Caco-2 (cell line): ENCODE data around the gene TREML1. TPM values are rescaled to one million over a fixed set of nuclear protein-coding genes. Genes with fewer than 3 reads are reported as not detected.

Experiments
- BruUV-seq: library from RNA; stranded (reverse); fragments of 400-500 nt; replicated peaks from 2 replicates; lab custom pipeline; 2021; lab: Mats Ljungman, UMichigan
- CTCF ChIA-PET: fragments of 300-600 bp; sonication (Branson Sonifier 250); formaldehyde crosslinking; loops from one replicate; lab custom pipeline; 2022; ENCODE audit warnings: antibody characterized with exemption; lab: Charles Lee
- POLR2A ChIA-PET: fragments of 300-600 bp; sonication (Branson Sonifier 250); formaldehyde crosslinking; loops from one replicate; lab custom pipeline; 2022; ENCODE audit warnings: antibody characterized with exemption; lab: Charles Lee
- DNase-seq, 2 experiments: peaks; one replicate each; pipeline versions ENCODE4 v3.0.0 to v3.0.0-alpha.2; 2020 to 2022
- H3K27me3 ChIP-seq: replicated peaks from 2 replicates; pipeline ENCODE4 v1.6.0; 2011; ENCODE audit warnings: low read length; ENCODE audit not compliant: control insufficient read depth, insufficient read depth
- H3K36me3 ChIP-seq: 2 replicates; pipeline ENCODE4 v1.5.1; 2011; ENCODE audit warnings: low read length; ENCODE audit not compliant: control insufficient read depth, insufficient read depth
- H3K4me1 ChIP-seq: fragments of 250-450 bp; sonication (Bioruptor Pico); 2 replicates; pipeline ENCODE4 v1.5.1; 2020; ENCODE audit warnings: mild to moderate bottlenecking
- H3K4me3 ChIP-seq: 2 replicates; pipeline ENCODE4 v1.5.1; 2011; ENCODE audit warnings: low read depth, mild to moderate bottlenecking, control low read depth, low read length
- H3K9me3 ChIP-seq: fragments of 250-450 bp; sonication (Bioruptor Pico); 2 replicates; pipeline ENCODE4 v1.5.1; 2020; ENCODE audit warnings: mild to moderate bottlenecking, moderate library complexity
- H3K27ac Mint-ChIP-seq: one replicate; pipeline ENCODE4 v1.8.0; 2022; ENCODE audit warnings: mixed read lengths; ENCODE audit not compliant: unreplicated experiment
- H3K27me3 Mint-ChIP-seq: one replicate; pipeline ENCODE4 v1.8.0; 2022; ENCODE audit warnings: mixed read lengths; ENCODE audit not compliant: insufficient read depth, unreplicated experiment
- H3K36me3 Mint-ChIP-seq: one replicate; pipeline ENCODE4 v1.8.0; 2022; ENCODE audit warnings: mild to moderate bottlenecking, mixed read lengths; ENCODE audit not compliant: insufficient read depth, unreplicated experiment
- H3K4me1 Mint-ChIP-seq: one replicate; pipeline ENCODE4 v1.8.0; 2022; ENCODE audit warnings: low read depth, mixed read lengths; ENCODE audit not compliant: unreplicated experiment
- H3K4me3 Mint-ChIP-seq: one replicate; pipeline ENCODE4 v1.8.0; 2022; ENCODE audit warnings: mild to moderate bottlenecking, moderate library complexity, mixed read lengths; ENCODE audit not compliant: unreplicated experiment
- H3K9me3 Mint-ChIP-seq: one replicate; pipeline ENCODE4 v1.8.0; 2022; ENCODE audit warnings: mixed read lengths; ENCODE audit not compliant: unreplicated experiment
- CTCF ChIP-seq, 2 experiments: fragments of 200-600 bp in 1 of 2; IDR thresholded peaks; 1 replicate in 1 of 2; 2 replicates in 1 of 2; pipeline versions ENCODE4 v1.5.1 to v1.8.0; 2011 to 2022; ENCODE audit warnings: antibody characterized with exemption in 1 of 2, control low read depth in 1 of 2, inconsistent platforms in 1 of 2, low read depth in 1 of 2, low read length in 1 of 2, mild to moderate bottlenecking in 1 of 2, moderate library complexity in 1 of 2; ENCODE audit not compliant: insufficient read depth in 1 of 2, severe bottlenecking in 1 of 2, unreplicated experiment in 1 of 2
- intact Hi-C: fragments of 100-400 bp; cut with micrococcal nuclease; formaldehyde crosslinking; loops from one replicate; pipeline ENCODE4 v1.10.0; 2022; ENCODE audit not compliant: unreplicated experiment
- total RNA-seq: library from RNA; stranded (reverse); gene quantifications from 2 replicates; pipeline ENCODE4 v1.2.3, GENCODE V29; 2022

TREML1 gene
- total RNA-seq, 1 experiment from 2014 or later: not detected

DNA sequence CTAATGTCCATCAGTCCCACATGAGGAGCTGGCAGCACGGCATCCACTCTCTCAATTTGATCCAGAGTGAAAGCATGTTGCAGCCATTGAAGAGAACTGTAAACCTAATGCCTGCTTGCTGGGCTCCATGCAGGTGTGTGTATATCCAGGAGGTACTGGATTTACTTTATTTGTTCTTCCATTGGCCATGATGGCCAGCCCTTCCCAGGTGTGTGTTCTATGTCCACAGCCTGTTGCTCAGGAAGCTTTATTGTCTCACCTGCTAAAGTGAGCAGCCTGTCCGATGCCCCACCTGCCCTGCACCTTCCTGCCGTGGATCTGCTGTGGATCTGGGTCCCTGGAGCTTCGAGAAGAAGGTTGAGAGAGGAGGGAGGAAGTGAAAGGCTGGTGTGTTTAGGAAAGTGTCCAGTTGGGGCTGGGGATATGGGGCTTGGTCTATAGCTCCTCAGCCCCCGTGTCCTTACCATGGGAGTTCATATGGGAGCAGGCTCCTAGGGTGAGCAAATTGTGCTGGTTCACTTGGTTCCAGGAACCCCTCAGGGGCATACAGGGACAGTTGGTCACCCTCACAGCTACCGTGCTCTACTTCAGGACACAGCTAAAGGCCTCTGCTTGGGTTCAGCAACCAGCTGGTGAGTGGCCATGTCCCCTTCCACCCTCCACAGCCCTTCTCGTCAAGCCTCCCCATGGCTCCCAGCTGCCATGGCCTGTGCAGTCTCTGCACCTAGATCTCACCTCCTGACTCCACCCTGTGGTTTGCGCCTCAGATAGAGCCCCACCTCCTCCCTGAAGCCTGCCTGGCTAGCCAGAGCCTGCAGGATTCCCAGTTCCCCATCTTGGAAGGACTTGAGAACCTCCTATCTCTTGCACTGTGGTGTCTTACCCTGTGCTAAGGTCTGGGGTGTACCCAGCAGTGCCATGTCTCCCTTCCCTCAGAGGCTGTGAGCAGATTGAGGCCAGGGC is 34.1 kb upstream of the TREML1 start:
- BruUV-seq: no TSS peak

GRCh38 chr6:41186031-41186562 is 31.9 kb upstream of the TREML1 start:
- POLR2A ChIA-PET: no interaction called here
- no TSS peak for BruUV-seq
- intact Hi-C loops: loop anchor here (10.0 kb wide), 1 partner anchor 129 kb away; no protein-coding TSS in a partner anchor

More for the DNA sequence above, 34.1 kb upstream of the TREML1 start:
- Mint-ChIP-seq H3K9me3 (no peaks in the 10 kb centered on the region), H3K36me3 (no peaks in the 10 kb centered on the region), H3K4me3 (no peak overlapping the region), H3K4me1 (no peaks in the 10 kb centered on the region), H3K27ac (no peak overlapping the region), H3K27me3 (peaks cover 7% of the 10 kb centered on the region)
- Histone ChIP-seq H3K9me3 (peaks cover 5% of the 10 kb centered on the region; the same call in 1 of the 2 replicates), H3K4me3 (no peak overlapping the region), H3K36me3 (no peaks in the 10 kb centered on the region), H3K27me3 (no peaks in the 10 kb centered on the region), H3K4me1 (no peaks in the 10 kb centered on the region)
- intact Hi-C loops: loop anchor here (10.0 kb wide), 1 partner anchor 127 kb away; no protein-coding TSS in a partner anchor
- ChIA-PET CTCF (no interaction called here), POLR2A (interaction anchor here (0.6 kb wide), 1 partner anchor 23 kb away, joined by 3 read pairs; no protein-coding TSS in a partner anchor)
- TF ChIP-seq CTCF (IDR thresholded peaks at IDR 0.05; ENCODE audit: insufficient read depth in 1 of 2, low read depth in 1 of 2, low read length in 1 of 2, severe bottlenecking in 1 of 2, unreplicated experiment in 1 of 2): no peak
- DNase-seq: no peak

More at GRCh38 chr6:41186031-41186562, 31.9 kb upstream of the TREML1 start:
- Histone ChIP-seq H3K4me1 (no peaks in the 10 kb centered on the region), H3K4me3 (no peak overlapping the region), H3K9me3 (peaks cover 5% of the 10 kb centered on the region; the same call in 1 of the 2 replicates), H3K36me3 (no peaks in the 10 kb centered on the region), H3K27me3 (no peaks in the 10 kb centered on the region)
- H3K27ac Mint-ChIP-seq: no peak overlapping the region
- no peak for DNase-seq
- H3K4me3 Mint-ChIP-seq: no peak overlapping the region
- no peaks in the 10 kb centered on the region for H3K4me1 Mint-ChIP-seq
- no peak for TF ChIP-seq CTCF (IDR thresholded peaks at IDR 0.05; ENCODE audit: insufficient read depth in 1 of 2, low read depth in 1 of 2, low read length in 1 of 2, severe bottlenecking in 1 of 2, unreplicated experiment in 1 of 2)
- no peaks in the 10 kb centered on the region for H3K36me3 Mint-ChIP-seq
- H3K27me3 Mint-ChIP-seq: peaks cover 4% of the 10 kb centered on the region
- CTCF ChIA-PET: no interaction called here
- no peaks in the 10 kb centered on the region for H3K9me3 Mint-ChIP-seq
